ENCODE data around the gene LRRC14B.

DNA sequence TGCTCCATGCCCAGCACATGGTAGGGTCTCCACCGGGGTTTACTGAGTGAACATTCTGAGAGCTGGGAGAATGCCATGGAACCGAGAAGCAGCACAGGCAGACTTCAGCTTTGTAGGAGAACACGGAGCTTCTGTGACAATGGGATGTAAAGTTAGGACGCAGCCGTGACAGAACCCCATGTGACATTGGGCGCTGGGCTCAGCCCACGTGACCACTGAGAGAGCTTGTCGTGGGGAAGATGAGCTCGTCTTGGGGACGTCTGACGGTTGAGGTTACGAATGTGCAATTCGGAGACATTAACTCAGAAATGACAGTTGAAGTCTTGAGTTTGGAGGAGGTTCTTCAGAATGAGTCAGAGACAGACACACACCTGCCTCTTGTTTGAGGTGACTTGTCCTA lies 40.4 kb downstream of the LRRC14B start:
- TF ChIP-seq, protein P1, sequence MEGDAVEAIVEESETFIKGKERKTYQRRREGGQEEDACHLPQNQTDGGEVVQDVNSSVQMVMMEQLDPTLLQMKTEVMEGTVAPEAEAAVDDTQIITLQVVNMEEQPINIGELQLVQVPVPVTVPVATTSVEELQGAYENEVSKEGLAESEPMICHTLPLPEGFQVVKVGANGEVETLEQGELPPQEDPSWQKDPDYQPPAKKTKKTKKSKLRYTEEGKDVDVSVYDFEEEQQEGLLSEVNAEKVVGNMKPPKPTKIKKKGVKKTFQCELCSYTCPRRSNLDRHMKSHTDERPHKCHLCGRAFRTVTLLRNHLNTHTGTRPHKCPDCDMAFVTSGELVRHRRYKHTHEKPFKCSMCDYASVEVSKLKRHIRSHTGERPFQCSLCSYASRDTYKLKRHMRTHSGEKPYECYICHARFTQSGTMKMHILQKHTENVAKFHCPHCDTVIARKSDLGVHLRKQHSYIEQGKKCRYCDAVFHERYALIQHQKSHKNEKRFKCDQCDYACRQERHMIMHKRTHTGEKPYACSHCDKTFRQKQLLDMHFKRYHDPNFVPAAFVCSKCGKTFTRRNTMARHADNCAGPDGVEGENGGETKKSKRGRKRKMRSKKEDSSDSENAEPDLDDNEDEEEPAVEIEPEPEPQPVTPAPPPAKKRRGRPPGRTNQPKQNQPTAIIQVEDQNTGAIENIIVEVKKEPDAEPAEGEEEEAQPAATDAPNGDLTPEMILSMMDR (IDR thresholded peaks at IDR 0.05), result no peak
- TF ChIP-seq POLR2A (IDR thresholded peaks at IDR 0.05), result no peak

Data from testis (tissue), 2 donors.